CD14-positive monocyte (primary cell): ENCODE measurements around the gene COLEC11. TPM values are rescaled to one million over a fixed set of nuclear protein-coding genes. Genes with fewer than 3 reads are reported as not detected.
A peak's percentile ranks its signal among the peaks of the same experiment; 100 is the strongest.

Experiments used
- DNase-seq, 3 donors: peaks; one replicate each; pipeline ENCODE4 v3.0.0-alpha.2; 2011 to 2022
- H2AFZ ChIP-seq: 2 replicates; pipeline ENCODE4 v1.6.0; 2012; ENCODE audit warnings: mild to moderate bottlenecking, low read depth, low read length, inconsistent platforms; ENCODE audit not compliant: insufficient read depth, poor library complexity, severe bottlenecking
- H3K27ac ChIP-seq, 2 donors: 1 replicate in 1 of 2; 2 replicates in 1 of 2; pipeline ENCODE4 v1.5.1; 2012 to 2013; ENCODE audit warnings: low read length in 2 of 2, control low read depth in 1 of 2, inconsistent platforms in 1 of 2, low read depth in 1 of 2, mild to moderate bottlenecking in 1 of 2
- H3K27me3 ChIP-seq, 2 donors: one replicate each; pipeline versions ENCODE4 v1.6.0 to v1.6.1; 2011 to 2013; ENCODE audit warnings: low read length in 2 of 2; ENCODE audit not compliant: control insufficient read depth in 2 of 2, insufficient read depth in 2 of 2
- H3K36me3 ChIP-seq, 2 donors: replicated peaks in 1 of 2; 1 replicate in 1 of 2; 2 replicates in 1 of 2; pipeline versions ENCODE4 v1.5.1 to v1.6.1; 2012 to 2013; ENCODE audit warnings: low read length in 2 of 2, control low read depth in 1 of 2, inconsistent platforms in 1 of 2, mild to moderate bottlenecking in 1 of 2; ENCODE audit not compliant: insufficient read depth in 2 of 2, control insufficient read depth in 1 of 2
- H3K4me1 ChIP-seq, 2 donors: 1 replicate in 1 of 2; 2 replicates in 1 of 2; pipeline versions ENCODE4 v1.5.1 to v1.6.1; 2012 to 2013; ENCODE audit warnings: low read length in 2 of 2, control low read depth in 1 of 2, inconsistent platforms in 1 of 2, mild to moderate bottlenecking in 1 of 2, moderate library complexity in 1 of 2; ENCODE audit not compliant: insufficient read depth in 2 of 2, control insufficient read depth in 1 of 2
- H3K4me2 ChIP-seq: replicated peaks from 2 replicates; pipeline ENCODE3; 2012; ENCODE audit warnings: low read length, moderate library complexity, mild to moderate bottlenecking; ENCODE audit not compliant: poor library complexity, severe bottlenecking; ENCODE audit errors: extremely low read depth
- H3K4me3 ChIP-seq, 3 experiments: fragments of 200-600 bp in 1 of 3; sonication (generic) in 1 of 3; replicated peaks in 1 of 3; 1 replicate in 2 of 3; 2 replicates in 1 of 3; pipeline ENCODE4 v1.5.1; 2011 to 2013; ENCODE audit warnings: low read length in 3 of 3, mild to moderate bottlenecking in 3 of 3, control low read depth in 2 of 3, low read depth in 2 of 3, inconsistent platforms in 1 of 3, moderate library complexity in 1 of 3
- H3K79me2 ChIP-seq: 2 replicates; pipeline ENCODE4 v1.6.0; 2012; ENCODE audit warnings: mild to moderate bottlenecking, control low read depth, inconsistent platforms, low read length, moderate library complexity; ENCODE audit not compliant: insufficient read depth
- H3K9ac ChIP-seq: 2 replicates; pipeline ENCODE4 v1.6.0; 2017; ENCODE audit warnings: low read length, mild to moderate bottlenecking; ENCODE audit not compliant: insufficient read depth, poor library complexity, severe bottlenecking
- H3K9me3 ChIP-seq, 2 donors: replicated peaks in 1 of 2; 1 replicate in 1 of 2; 2 replicates in 1 of 2; pipeline versions ENCODE4 v1.5.1 to v1.6.1; 2012 to 2013; ENCODE audit warnings: low read length in 2 of 2, control low read depth in 1 of 2; ENCODE audit not compliant: control insufficient read depth in 1 of 2, insufficient read depth in 1 of 2
- H4K20me1 ChIP-seq: 2 replicates; pipeline ENCODE4 v1.6.0; 2012; ENCODE audit warnings: mild to moderate bottlenecking, low read length, control low read depth, moderate library complexity; ENCODE audit not compliant: insufficient read depth
- H3K27ac Mint-ChIP-seq, 7 donors: one replicate each; pipeline ENCODE4 v1.8.0; 2020; ENCODE audit warnings: mild to moderate bottlenecking in 7 of 7, mixed read lengths in 7 of 7, moderate library complexity in 6 of 7, inconsistent platforms in 2 of 7
- H3K27me3 Mint-ChIP-seq, 3 donors: one replicate each; pipeline ENCODE4 v1.8.0; 2021 to 2022; ENCODE audit warnings: low read depth in 3 of 3, mild to moderate bottlenecking in 3 of 3, mixed read lengths in 3 of 3, moderate library complexity in 3 of 3, inconsistent platforms in 1 of 3
- H3K36me3 Mint-ChIP-seq, 2 donors: one replicate each; pipeline ENCODE4 v1.8.0; 2020; ENCODE audit warnings: mixed read lengths in 2 of 2, inconsistent platforms in 1 of 2, mild to moderate bottlenecking in 1 of 2
- H3K4me1 Mint-ChIP-seq: one replicate; pipeline ENCODE4 v1.8.0; 2020; ENCODE audit warnings: mild to moderate bottlenecking, mixed read lengths
- H3K4me3 Mint-ChIP-seq, 2 donors: one replicate each; pipeline ENCODE4 v1.8.0; 2020; ENCODE audit warnings: mild to moderate bottlenecking in 2 of 2, mixed read lengths in 2 of 2, moderate library complexity in 1 of 2
- H3K9me3 Mint-ChIP-seq, 7 donors: one replicate each; pipeline ENCODE4 v1.8.0; 2020 to 2022; ENCODE audit warnings: mixed read lengths in 7 of 7, mild to moderate bottlenecking in 6 of 7, moderate library complexity in 6 of 7, inconsistent platforms in 2 of 7
- WGBS: methylation state at CpG from one replicate; pipeline ENCODE4 v1.1.5; 2013; ENCODE audit warnings: missing lambda C conversion rate; ENCODE audit not compliant: insufficient coverage; 5-methylcytosine and 5-hydroxymethylcytosine counted together
- intact Hi-C, 2 donors: fragments of 100-400 bp; cut with micrococcal nuclease; formaldehyde crosslinking; loops; one replicate each; pipeline versions ENCODE4 v1.15.0 to v1.15.1; 2023
- polyA plus RNA-seq, 3 donors: library from polyadenylated mRNA; depleted of rRNA in 1 of 3; unstranded in 2 of 3; stranded (reverse) in 1 of 3; fragments of 300-500 nt in 2 of 3; fragments of >200 nt in 1 of 3; fragmentation: Illumina TruSeq in 2 of 3; gene quantifications; 1 replicate in 2 of 3; 2 replicates in 1 of 3; pipeline ENCODE4 v1.2.3, GENCODE V29; 2012 to 2021
- TF ChIP-seq, protein P1 (sequence below): fragments of 200-600 bp; IDR thresholded peaks from one replicate; pipeline ENCODE4 v1.8.0; 2022; ENCODE audit warnings: antibody characterized with exemption, mild to moderate bottlenecking

Gene COLEC11
- polyA plus RNA-seq, 3 donors, result not detected

DNA sequence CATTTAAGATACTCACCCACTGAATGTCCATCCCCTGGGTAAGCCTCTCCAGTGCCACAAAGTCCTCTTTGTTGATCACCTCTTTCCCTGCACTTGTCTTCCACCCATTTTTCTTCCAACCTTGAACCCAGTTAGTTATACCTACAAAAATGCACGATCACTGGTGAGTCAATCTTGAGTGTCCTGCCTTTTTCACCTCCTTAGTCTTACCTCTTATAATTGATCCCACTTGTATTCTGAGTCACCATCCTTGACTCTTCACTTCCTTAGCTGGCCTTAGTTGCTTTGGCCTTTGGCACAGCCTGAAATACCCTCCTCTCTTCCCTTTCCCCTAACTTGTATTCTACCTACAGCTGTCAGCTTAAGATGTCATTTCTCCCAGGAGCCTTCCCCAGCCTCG lies 47.0 kb upstream of the COLEC11 start:
- no peak for DNase-seq
- no peaks in the 10 kb centered on the region for H3K4me1 Mint-ChIP-seq
- no peaks in the 10 kb centered on the region for H3K27me3 Mint-ChIP-seq
- Histone ChIP-seq H3K36me3 (peaks cover 83 to 97% of the 10 kb centered on the region in 2 donors), H3K4me3 (no peak overlapping the region), H4K20me1 (no peaks in the 10 kb centered on the region), H3K27ac (no peak overlapping the region), H2AFZ (no peak overlapping the region), H3K9ac (no peak overlapping the region), H3K27me3 (no peaks in the 10 kb centered on the region), H3K79me2 (no peaks in the 10 kb centered on the region), H3K9me3 (no peaks in the 10 kb centered on the region), H3K4me1 (no peaks in the 10 kb centered on the region), H3K4me2 (no peak overlapping the region)
- intact Hi-C loops, result loop anchor here in 1 of 2 donors (5.0 kb wide), 1 partner anchor 34 kb away; no protein-coding TSS in a partner anchor
- 96% methylated on average over 2 of the region's 2 CpGs for WGBS
- TF ChIP-seq, protein P1, sequence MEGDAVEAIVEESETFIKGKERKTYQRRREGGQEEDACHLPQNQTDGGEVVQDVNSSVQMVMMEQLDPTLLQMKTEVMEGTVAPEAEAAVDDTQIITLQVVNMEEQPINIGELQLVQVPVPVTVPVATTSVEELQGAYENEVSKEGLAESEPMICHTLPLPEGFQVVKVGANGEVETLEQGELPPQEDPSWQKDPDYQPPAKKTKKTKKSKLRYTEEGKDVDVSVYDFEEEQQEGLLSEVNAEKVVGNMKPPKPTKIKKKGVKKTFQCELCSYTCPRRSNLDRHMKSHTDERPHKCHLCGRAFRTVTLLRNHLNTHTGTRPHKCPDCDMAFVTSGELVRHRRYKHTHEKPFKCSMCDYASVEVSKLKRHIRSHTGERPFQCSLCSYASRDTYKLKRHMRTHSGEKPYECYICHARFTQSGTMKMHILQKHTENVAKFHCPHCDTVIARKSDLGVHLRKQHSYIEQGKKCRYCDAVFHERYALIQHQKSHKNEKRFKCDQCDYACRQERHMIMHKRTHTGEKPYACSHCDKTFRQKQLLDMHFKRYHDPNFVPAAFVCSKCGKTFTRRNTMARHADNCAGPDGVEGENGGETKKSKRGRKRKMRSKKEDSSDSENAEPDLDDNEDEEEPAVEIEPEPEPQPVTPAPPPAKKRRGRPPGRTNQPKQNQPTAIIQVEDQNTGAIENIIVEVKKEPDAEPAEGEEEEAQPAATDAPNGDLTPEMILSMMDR, result no peak
- H3K4me3 Mint-ChIP-seq, result no peak overlapping the region
- peaks cover 88 to 96% of the 10 kb centered on the region in 2 donors for H3K36me3 Mint-ChIP-seq
- H3K27ac Mint-ChIP-seq, result no peak overlapping the region
- peaks cover 0 to 3% (median 0%) of the 10 kb centered on the region in 7 donors for H3K9me3 Mint-ChIP-seq

DNA sequence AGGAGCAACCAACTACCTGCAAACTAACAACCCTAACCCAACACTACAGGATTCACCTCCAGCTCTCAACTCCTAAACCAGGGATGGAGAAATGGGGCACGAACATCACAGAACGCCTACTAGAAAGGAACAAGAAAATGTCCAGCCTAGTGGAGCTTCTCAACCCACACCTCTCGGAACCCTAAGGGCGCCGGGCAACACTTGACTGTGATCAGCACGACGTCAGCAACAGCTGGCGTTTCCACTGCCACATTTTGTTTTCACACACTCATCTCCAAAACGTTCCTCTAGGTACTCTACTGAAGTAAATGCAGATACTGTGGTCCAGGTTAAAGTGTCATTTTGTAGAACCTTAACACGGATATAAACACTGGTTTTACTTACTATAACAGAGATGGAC lies 41.0 kb upstream of the COLEC11 start:
- TF ChIP-seq, protein P1, result no peak
- H3K9ac ChIP-seq, result no peak overlapping the region
- H3K36me3 ChIP-seq, result peaks cover 56 to 73% of the 10 kb centered on the region in 2 donors
- H3K4me3 ChIP-seq, result no peak overlapping the region
- H3K27me3 ChIP-seq, result no peaks in the 10 kb centered on the region
- intact Hi-C loops, result no loop called here
- peak overlapping the region in 1 of 2 donors; percentile 67 for H3K27ac ChIP-seq
- no peak overlapping the region for H3K4me2 ChIP-seq
- H3K79me2 ChIP-seq, result peaks cover 22% of the 10 kb centered on the region
- Mint-ChIP-seq H3K4me3 (no peak overlapping the region), H3K4me1 (peaks cover 13% of the 10 kb centered on the region), H3K36me3 (peaks cover 57 to 69% of the 10 kb centered on the region in 2 donors), H3K27me3 (no peaks in the 10 kb centered on the region), H3K9me3 (no peaks in the 10 kb centered on the region), H3K27ac (peak overlapping the region in 3 of 7 donors; percentile 35 to 50 (median 40))
- no peak overlapping the region for H2AFZ ChIP-seq
- H3K4me1 ChIP-seq, result peaks cover 15 to 22% of the 10 kb centered on the region in 2 donors
- no peak for DNase-seq
- 100% methylated on average over 3 of the region's 10 CpGs for WGBS
- H4K20me1 ChIP-seq, result no peaks in the 10 kb centered on the region
- H3K9me3 ChIP-seq, result no peaks in the 10 kb centered on the region
